ENCODE data around the gene SPRR4. TPM values are rescaled to one million over a fixed set of nuclear protein-coding genes. Genes with fewer than 3 reads are reported as not detected.

Gene SPRR4
- total RNA-seq, 4 donors from 2014 or later, result not detected

- no peak for ATAC-seq (ENCODE audit: low FRiP score)
Measured at GRCh38 chr1:152993186-152993585, 22.7 kb downstream of the SPRR4 start.

GRCh38 chr1:152995842-152996241, 25.4 kb downstream of the SPRR4 start:
- no peak for TF ChIP-seq CTCF (IDR thresholded peaks at IDR 0.05)
- DNase-seq (ENCODE audit: low spot score) (no peak), ATAC-seq (ENCODE audit: low FRiP score) (no peak)

More at GRCh38 chr1:152993186-152993585, 22.7 kb downstream of the SPRR4 start:
- no peak for TF ChIP-seq CTCF (IDR thresholded peaks at IDR 0.05)
- no peak for DNase-seq (ENCODE audit: low spot score)

- no peak for DNase-seq (ENCODE audit: low spot score)
- ATAC-seq (ENCODE audit: low FRiP score), result no peak
- no peak for TF ChIP-seq CTCF (IDR thresholded peaks at IDR 0.05)
Measured at GRCh38 chr1:152996633-152997400, 26.4 kb downstream of the SPRR4 start.

- DNase-seq (ENCODE audit: low spot score), result no peak
- TF ChIP-seq CTCF (IDR thresholded peaks at IDR 0.05), result no peak
- no peak for ATAC-seq (ENCODE audit: low FRiP score)
Measured at GRCh38 chr1:152997901-152998300, 27.5 kb downstream of the SPRR4 start.

GRCh38 chr1:152998476-152998875, 28.0 kb downstream of the SPRR4 start:
- ATAC-seq (ENCODE audit: low FRiP score), result no peak
- TF ChIP-seq CTCF (IDR thresholded peaks at IDR 0.05), result no peak
- DNase-seq (ENCODE audit: low spot score), result no peak

- DNase-seq (ENCODE audit: low spot score) (no peak), ATAC-seq (ENCODE audit: low FRiP score) (no peak)
- no peak for TF ChIP-seq CTCF (IDR thresholded peaks at IDR 0.05)
Measured at GRCh38 chr1:152999818-153000217, 29.4 kb downstream of the SPRR4 start.

GRCh38 chr1:153000294-153000693, 29.8 kb downstream of the SPRR4 start:
- no peak for ATAC-seq (ENCODE audit: low FRiP score)
- TF ChIP-seq CTCF (IDR thresholded peaks at IDR 0.05), result no peak
- DNase-seq (ENCODE audit: low spot score), result no peak
